SU-DHL-6 (cell line): ENCODE data around the gene SLC25A38.

Source experiments
- H2AFZ ChIP-seq: fragments of 200-600 bp; sonication (generic); 2 replicates; pipeline ENCODE4 v1.6.1; 2014; ENCODE audit warnings: low read depth, mild to moderate bottlenecking, moderate library complexity, mixed read lengths, antibody characterized with exemption, low read length; ENCODE audit not compliant: severe bottlenecking
- H3F3A ChIP-seq: fragments of 200-600 bp; shearing (Covaris generic); 2 replicates; pipeline ENCODE4 v1.6.0; 2016; ENCODE audit warnings: antibody characterized with exemption, mild to moderate bottlenecking; ENCODE audit not compliant: insufficient read depth
- H3K27ac ChIP-seq: fragments of 200-600 bp; sonication (generic); 2 replicates; pipeline ENCODE4 v1.5.1; 2016; ENCODE audit warnings: low read depth, mild to moderate bottlenecking, low read length, moderate library complexity, mixed read lengths
- H3K27me3 ChIP-seq: fragments of 200-600 bp; sonication (generic), shearing (Covaris generic); 2 replicates; pipeline ENCODE4 v1.6.0; 2014; ENCODE audit warnings: mild to moderate bottlenecking, low read length
- H3K36me3 ChIP-seq: fragments of 200-600 bp; sonication (generic); 2 replicates; pipeline ENCODE4 v1.6.1; 2014; ENCODE audit warnings: mild to moderate bottlenecking, low read length, mixed read lengths
- H3K4me2 ChIP-seq: fragments of 300-600, 200-600 bp; shearing (Covaris generic), sonication (generic); 2 replicates; pipeline ENCODE4 v1.6.0; 2014; ENCODE audit warnings: low read length, low read depth, mild to moderate bottlenecking; ENCODE audit not compliant: poor library complexity, severe bottlenecking
- H3K4me3 ChIP-seq: fragments of 200-600 bp; sonication (generic); 2 replicates; pipeline ENCODE4 v1.5.1; 2014; ENCODE audit warnings: antibody characterized with exemption, low read length, mild to moderate bottlenecking, mixed read lengths; ENCODE audit not compliant: insufficient read depth, poor library complexity, severe bottlenecking
- H3K79me2 ChIP-seq: fragments of 200-600 bp; sonication (generic); 2 replicates; pipeline ENCODE4 v1.6.1; 2014; ENCODE audit warnings: mild to moderate bottlenecking, low read length, moderate library complexity; ENCODE audit not compliant: insufficient read depth
- H3K9ac ChIP-seq: fragments of 200-600 bp; sonication (generic); 2 replicates; pipeline ENCODE4 v1.7.0; 2014; ENCODE audit warnings: mild to moderate bottlenecking, low read length
- H3K9me2 ChIP-seq: fragments of 200-600 bp; sonication (generic); replicated peaks from 2 replicates; pipeline ENCODE4 v1.6.1; 2014; ENCODE audit warnings: low read length; ENCODE audit not compliant: insufficient read depth
- H3K9me3 ChIP-seq: fragments of 200-600 bp; sonication (generic); 2 replicates; pipeline ENCODE4 v1.6.1; 2014; ENCODE audit warnings: low read length, mixed read lengths; ENCODE audit not compliant: insufficient read depth
- H4K20me1 ChIP-seq: fragments of 200-600 bp; sonication (generic); 2 replicates; pipeline ENCODE4 v1.6.1; 2014; ENCODE audit warnings: low read depth, mild to moderate bottlenecking, antibody characterized with exemption, low read length, moderate library complexity, mixed read lengths
- EZH2phosphoT487 ChIP-seq: fragments of 200-600 bp; sonication (generic), shearing (Covaris generic); conservative IDR thresholded peaks from 2 replicates; pipeline ENCODE4 v1.6.1; 2018; ENCODE audit warnings: mild to moderate bottlenecking, antibody characterized with exemption, low read length, moderate library complexity, mixed read lengths
- TF ChIP-seq, protein P1 (sequence below): fragments of 200-600 bp; sonication (generic); IDR thresholded peaks from one replicate; pipeline ENCODE4 v1.5.1; 2017; ENCODE audit warnings: antibody characterized with exemption, mild to moderate bottlenecking, low read length, moderate library complexity; ENCODE audit not compliant: insufficient read depth, poor library complexity, severe bottlenecking

SLC25A38 gene

DNA sequence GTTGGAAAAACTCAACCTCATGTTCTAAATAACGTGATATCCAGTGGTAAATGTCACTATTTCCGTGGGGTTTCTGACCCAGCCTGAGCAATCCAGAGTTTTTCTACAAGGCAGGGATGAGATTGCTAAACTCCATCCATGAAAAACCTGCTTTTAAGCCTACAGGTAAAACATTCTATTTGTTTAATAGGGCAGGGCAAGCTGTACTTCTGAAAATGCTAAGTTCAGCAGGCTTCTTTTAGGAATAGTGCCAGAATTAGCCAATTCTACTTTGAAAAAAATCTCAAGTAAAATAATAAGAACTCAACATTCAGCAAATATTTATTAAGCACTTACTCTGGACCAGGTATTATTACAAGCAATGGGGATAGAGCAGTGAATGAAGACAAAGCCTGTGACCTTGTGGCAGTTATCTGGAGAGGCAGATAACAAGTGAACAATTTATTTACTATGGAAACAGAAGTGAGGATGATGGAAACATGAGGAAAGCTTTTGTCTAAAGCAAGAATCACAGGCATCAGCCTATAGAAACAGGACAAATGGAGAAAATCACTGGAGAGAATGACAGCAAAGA lies 36.7 kb downstream of the SLC25A38 start:
- Histone ChIP-seq H3K36me3 (no peaks in the 10 kb centered on the region), H4K20me1 (no peaks in the 10 kb centered on the region), H3K9me3 (no peaks in the 10 kb centered on the region), H3K79me2 (no peaks in the 10 kb centered on the region), H3F3A (peaks cover 21% of the 10 kb centered on the region), H3K9ac (no peak overlapping the region), H3K9me2 (no peaks in the 10 kb centered on the region), H3K4me3 (no peak overlapping the region), H2AFZ (no peak overlapping the region), H3K4me2 (no peak overlapping the region), H3K27me3 (no peaks in the 10 kb centered on the region), H3K27ac (no peak overlapping the region)
- no peak for TF ChIP-seq EZH2phosphoT487
- TF ChIP-seq, protein P1, sequence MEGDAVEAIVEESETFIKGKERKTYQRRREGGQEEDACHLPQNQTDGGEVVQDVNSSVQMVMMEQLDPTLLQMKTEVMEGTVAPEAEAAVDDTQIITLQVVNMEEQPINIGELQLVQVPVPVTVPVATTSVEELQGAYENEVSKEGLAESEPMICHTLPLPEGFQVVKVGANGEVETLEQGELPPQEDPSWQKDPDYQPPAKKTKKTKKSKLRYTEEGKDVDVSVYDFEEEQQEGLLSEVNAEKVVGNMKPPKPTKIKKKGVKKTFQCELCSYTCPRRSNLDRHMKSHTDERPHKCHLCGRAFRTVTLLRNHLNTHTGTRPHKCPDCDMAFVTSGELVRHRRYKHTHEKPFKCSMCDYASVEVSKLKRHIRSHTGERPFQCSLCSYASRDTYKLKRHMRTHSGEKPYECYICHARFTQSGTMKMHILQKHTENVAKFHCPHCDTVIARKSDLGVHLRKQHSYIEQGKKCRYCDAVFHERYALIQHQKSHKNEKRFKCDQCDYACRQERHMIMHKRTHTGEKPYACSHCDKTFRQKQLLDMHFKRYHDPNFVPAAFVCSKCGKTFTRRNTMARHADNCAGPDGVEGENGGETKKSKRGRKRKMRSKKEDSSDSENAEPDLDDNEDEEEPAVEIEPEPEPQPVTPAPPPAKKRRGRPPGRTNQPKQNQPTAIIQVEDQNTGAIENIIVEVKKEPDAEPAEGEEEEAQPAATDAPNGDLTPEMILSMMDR = no peak

DNA sequence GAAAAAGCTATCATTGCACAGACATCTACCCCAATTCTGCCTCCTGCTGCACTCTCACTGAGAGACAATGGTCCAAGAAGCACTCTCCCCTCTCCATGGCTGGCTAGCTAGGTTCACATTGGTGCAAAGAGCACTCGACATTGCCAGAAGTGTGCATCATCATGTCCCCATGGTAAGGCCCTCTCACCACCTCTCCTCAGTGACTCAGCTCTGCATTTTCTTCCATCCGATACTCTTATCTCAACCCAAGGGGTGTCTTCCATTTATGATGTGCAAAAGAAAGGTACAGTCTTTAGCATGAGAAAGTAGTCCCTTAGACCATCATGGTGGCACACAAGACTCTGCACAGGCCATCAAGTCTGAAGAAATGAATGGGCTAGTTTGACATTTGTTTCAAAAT lies 37.4 kb downstream of the SLC25A38 start:
- no peaks in the 10 kb centered on the region for H3K79me2 ChIP-seq
- H3K27ac ChIP-seq = no peak overlapping the region
- H4K20me1 ChIP-seq = no peaks in the 10 kb centered on the region
- no peak overlapping the region for H3K4me3 ChIP-seq
- H3K4me2 ChIP-seq = no peak overlapping the region
- no peak overlapping the region for H2AFZ ChIP-seq
- peaks cover 14% of the 10 kb centered on the region for H3F3A ChIP-seq
- TF ChIP-seq EZH2phosphoT487 = no peak
- TF ChIP-seq, protein P1 = no peak
- no peaks in the 10 kb centered on the region for H3K9me3 ChIP-seq
- H3K9ac ChIP-seq = no peak overlapping the region
- no peaks in the 10 kb centered on the region for H3K36me3 ChIP-seq
- H3K9me2 ChIP-seq = no peaks in the 10 kb centered on the region
- no peaks in the 10 kb centered on the region for H3K27me3 ChIP-seq

DNA sequence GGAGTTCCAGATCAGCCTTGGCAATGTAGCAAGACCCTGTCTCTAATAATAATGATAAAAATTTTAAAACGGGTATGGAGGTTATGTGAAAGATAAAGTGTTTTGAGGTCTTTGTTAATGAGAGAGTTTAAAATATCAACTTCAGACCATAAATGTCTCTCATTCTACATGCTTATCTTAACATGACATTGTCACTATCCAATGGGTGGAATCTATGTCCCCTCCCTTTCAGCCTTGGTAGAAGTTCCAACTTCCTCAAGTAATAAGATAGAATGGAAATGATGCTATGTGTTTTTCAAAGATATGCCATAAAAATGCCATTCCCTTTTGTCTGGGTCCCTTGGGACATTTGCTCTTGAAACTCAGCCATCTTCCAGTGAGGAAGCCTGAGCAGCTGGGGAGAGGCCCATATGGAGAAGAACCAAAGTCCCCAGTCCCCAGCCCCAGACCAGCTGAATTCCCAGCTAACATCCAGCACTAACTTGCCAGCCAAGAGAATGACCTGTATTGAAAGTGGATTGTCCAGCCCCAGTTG lies 40.3 kb downstream of the SLC25A38 start:
- no peak overlapping the region for H2AFZ ChIP-seq
- H3K4me2 ChIP-seq = no peak overlapping the region
- no peaks in the 10 kb centered on the region for H3F3A ChIP-seq
- no peak overlapping the region for H3K9ac ChIP-seq
- no peaks in the 10 kb centered on the region for H3K9me2 ChIP-seq
- H3K36me3 ChIP-seq = no peaks in the 10 kb centered on the region
- H3K27me3 ChIP-seq = no peaks in the 10 kb centered on the region
- no peaks in the 10 kb centered on the region for H3K79me2 ChIP-seq
- H4K20me1 ChIP-seq = no peaks in the 10 kb centered on the region
- no peak overlapping the region for H3K27ac ChIP-seq
- H3K9me3 ChIP-seq = no peaks in the 10 kb centered on the region
- no peak overlapping the region for H3K4me3 ChIP-seq
- TF ChIP-seq, protein P1 = no peak
- no peak for TF ChIP-seq EZH2phosphoT487
